Stimulated activated naive CD8-positive, alpha-beta T cell treated with anti-CD3 and anti-CD28 coated beads, Interleukin-15, amount 100 ng/mL, for 72 hours (primary cell): ENCODE measurements around the gene RPS6KB1.
"Not testable (repeated sequence)": the region's sequence is repeated elsewhere in the genome, so short reads cannot be mapped to it uniquely, and the experiment has no call there.

Experiments
- ATAC-seq: fragments of 150-1000 bp; cut with Tn5 transposase; 2 replicates; pipeline ENCODE4 v1.10.0; 2021; ENCODE audit warnings: mild to moderate bottlenecking, moderate library complexity
- DNase-seq, 2 donors: peaks; one replicate each; pipeline ENCODE4 v3.0.0; 2021 to 2022
- H3K27ac Mint-ChIP-seq, 2 donors: one replicate each; pipeline ENCODE4 v1.8.0; 2022; ENCODE audit warnings: mild to moderate bottlenecking in 2 of 2, mixed read lengths in 2 of 2, moderate library complexity in 2 of 2
- H3K27me3 Mint-ChIP-seq: one replicate; pipeline ENCODE4 v1.8.0; 2022; ENCODE audit warnings: mixed read lengths
- H3K4me1 Mint-ChIP-seq: one replicate; pipeline ENCODE4 v1.8.0; 2022; ENCODE audit warnings: mild to moderate bottlenecking, mixed read lengths
- H3K4me3 Mint-ChIP-seq, 2 donors: one replicate each; pipeline ENCODE4 v1.8.0; 2022; ENCODE audit warnings: mild to moderate bottlenecking in 2 of 2, mixed read lengths in 2 of 2, moderate library complexity in 1 of 2
- H3K9me3 Mint-ChIP-seq, 2 donors: one replicate each; pipeline ENCODE4 v1.8.0; 2022; ENCODE audit warnings: mixed read lengths in 2 of 2

Gene RPS6KB1

DNA sequence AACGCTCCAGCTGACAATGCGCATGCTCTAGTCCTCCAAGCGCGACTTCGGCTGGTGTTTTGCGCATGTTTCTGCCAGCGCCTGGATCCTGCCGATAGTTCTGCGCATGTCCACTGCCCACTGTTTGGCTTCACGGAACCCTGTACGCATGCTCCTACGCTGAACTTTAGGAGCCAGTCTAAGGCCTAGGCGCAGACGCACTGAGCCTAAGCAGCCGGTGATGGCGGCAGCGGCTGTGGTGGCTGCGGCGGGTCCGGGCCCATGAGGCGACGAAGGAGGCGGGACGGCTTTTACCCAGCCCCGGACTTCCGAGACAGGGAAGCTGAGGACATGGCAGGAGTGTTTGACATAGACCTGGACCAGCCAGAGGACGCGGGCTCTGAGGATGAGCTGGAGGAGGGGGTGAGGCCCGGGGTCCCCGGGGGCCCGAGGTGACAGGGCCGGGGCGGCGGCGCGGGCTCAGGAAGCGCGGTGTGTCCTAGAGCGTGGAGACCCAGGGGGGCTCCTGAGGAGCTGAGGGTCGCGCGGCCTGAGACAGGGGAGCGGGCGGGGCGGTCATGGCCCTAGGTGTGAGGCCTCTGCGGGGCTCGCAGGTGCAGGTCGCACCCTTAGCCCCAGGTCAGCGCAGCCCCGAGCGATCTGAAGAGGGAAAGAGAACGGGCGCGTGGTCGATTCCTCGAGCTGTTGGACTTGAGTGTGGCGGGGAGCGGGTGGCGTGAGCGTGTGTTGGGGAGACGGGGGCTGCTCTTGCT is at the start of gene RPS6KB1, which contains the start of gene TUBD1:
Gene RPS6KB1, plus strand, starts transcription at position 198 of the 752 bp plus-strand sequence. Its CDS starts 64 bp downstream, at position 262.
Gene TUBD1, minus strand, starts transcription at position 20 of the 752 bp plus-strand sequence. CDS start 1,941 bp downstream, outside the sequence.
- peak; percentile 97 to 99 for DNase-seq
- peak; percentile 98 for ATAC-seq
- peaks cover 53% of the 10 kb centered on the region for H3K4me1 Mint-ChIP-seq

DNA sequence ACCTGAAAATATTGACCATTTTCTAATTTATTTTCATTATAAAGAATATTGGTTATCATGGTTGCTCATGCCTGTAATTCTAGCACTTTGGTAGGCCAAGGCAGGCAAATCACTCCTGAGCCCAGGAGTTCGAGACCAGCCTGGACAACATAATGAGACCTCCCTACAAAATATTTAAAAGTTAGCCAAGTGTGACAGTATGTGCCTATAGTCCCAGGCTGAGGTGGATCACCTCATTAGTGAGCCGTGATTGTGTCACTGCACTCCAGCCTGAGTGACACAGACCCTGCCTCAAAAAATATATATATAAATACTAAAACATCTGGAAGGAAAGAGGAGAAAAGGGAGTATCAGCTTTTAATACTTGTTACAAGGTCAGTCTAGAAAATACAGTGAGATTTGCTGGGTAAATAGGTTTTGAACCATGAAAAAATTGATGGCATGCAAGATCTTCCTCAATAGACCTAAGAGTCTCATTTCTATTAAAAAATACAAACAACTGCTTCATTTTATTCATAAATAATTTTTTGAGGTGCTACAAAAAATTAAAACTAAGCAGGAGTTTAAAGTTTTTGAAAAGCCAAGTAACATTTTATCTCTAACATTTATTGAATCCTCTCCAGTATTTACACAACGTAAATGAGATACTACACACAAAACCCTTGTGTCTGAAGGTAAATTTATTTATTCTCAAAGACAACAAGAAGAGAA is 47.9 kb upstream of the RPS6KB1 start:
- no peaks in the 10 kb centered on the region for H3K27me3 Mint-ChIP-seq
- H3K9me3 Mint-ChIP-seq, result no peaks in the 10 kb centered on the region
- H3K4me3 Mint-ChIP-seq, result peak overlapping the region; percentile 52 to 71
- DNase-seq, result no peak
- ATAC-seq, result no peak
- peaks cover 86% of the 10 kb centered on the region for H3K4me1 Mint-ChIP-seq
- peak overlapping the region; percentile 81 to 88 for H3K27ac Mint-ChIP-seq

More for the DNA sequence above, at the start of gene RPS6KB1, which contains the start of gene TUBD1:
- H3K27ac Mint-ChIP-seq, result peak within 1 kb of the TSS; percentile 100
- H3K27me3 Mint-ChIP-seq, result no peaks in the 10 kb centered on the region
- H3K9me3 Mint-ChIP-seq, result no peaks in the 10 kb centered on the region
- peak within 1 kb of the TSS; percentile 99 to 100 for H3K4me3 Mint-ChIP-seq

DNA sequence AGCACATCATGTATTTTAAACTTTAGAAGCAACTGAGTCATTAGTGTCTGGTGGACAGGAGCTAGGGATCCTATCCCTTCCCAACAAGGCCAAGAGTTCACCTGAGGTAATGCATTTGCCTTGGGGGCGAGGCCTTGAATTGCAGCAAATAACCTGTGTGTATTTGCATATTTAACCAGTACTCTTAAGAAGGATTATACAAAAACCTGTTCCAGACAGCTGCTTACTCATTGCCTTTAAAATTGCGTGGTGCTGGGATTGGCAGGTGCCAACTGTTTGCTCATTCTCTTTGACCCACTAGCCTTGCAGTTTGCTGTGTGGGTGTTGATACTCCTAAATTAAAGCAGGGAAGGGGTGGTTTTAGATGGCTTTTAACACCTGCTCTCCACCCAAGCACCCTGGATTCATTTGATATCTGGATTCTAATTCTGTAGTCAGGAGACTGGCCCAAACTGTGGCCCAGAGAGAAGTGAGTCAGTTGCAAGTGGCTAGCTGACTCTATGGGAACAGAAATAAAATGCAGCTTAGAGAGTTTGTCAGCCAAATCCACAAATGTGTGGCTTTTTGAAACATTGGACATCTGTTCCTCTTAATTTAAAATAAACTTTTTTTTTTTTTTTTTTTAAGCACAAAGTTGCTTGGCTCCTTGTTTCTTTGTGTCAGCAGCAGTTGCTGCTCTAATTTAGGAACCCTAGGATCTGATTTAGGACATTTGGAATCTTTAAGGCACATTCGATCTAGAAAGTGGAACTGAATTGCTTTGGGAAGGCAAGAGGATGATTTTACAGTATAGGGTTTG is 47.1 kb upstream of the RPS6KB1 start:
- Mint-ChIP-seq H3K4me1 (peaks cover 83% of the 10 kb centered on the region), H3K9me3 (no peaks in the 10 kb centered on the region), H3K27ac (peak overlapping the region; percentile 81 to 88), H3K4me3 (peak overlapping the region; percentile 71), H3K27me3 (no peaks in the 10 kb centered on the region)
- DNase-seq (peak in 1 of 2 donors; percentile 57), ATAC-seq (peak; percentile 29)

DNA sequence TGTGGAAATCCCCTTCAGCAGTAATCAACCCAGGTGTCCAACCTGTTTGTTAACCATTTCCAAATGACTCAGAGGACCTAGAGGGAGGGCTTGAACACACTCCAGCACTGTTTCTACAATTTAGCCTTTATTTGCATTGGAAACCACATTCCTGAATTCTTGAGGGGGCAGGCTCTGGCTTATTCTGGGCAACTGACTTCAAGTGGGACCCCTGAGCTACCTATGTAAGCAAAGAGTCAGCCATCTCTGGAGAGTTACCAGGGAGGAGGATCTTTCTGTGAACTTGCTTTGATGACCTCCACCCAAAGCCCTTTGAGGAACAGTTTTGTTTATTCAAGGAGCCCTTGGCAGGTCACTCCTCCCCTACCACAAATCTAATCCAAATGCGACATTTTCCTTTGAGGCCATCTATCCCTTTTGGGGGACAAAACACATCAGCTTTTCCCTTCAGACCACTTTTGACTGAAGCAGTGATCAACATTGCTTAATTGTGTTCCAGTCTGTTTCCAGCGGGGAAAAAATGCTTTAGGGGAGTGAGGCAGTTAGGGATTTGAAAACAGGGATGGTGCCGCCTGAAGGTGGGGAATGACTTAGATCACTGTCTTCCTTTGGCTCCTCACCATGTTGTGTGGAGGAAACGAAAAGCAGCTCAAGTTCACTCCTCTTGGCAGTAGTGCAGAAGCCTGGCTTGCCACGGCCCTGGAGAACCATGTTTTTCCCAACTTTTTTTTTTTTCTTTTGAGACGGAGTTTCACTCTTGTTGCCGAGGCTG is 46.3 kb upstream of the RPS6KB1 start:
- no peaks in the 10 kb centered on the region for H3K9me3 Mint-ChIP-seq
- peaks cover 80% of the 10 kb centered on the region for H3K4me1 Mint-ChIP-seq
- H3K4me3 Mint-ChIP-seq, result peak overlapping the region; percentile 71

DNA sequence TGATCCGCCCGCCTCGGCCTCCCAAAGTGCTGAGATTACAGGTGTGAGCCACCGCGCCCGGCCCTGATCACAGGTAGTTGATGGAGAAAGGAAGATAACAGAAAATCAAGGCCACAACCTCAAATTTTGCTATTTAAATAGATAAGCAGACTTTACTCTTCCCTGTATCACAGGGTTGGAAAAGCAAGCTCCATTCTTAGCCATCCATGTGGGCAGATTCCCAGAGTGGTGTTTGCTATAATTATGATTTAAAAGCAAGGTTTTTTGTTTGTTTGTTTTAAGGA is 44.6 kb upstream of the RPS6KB1 start:
- DNase-seq, result no peak
- Mint-ChIP-seq H3K4me1 (peaks cover 83% of the 10 kb centered on the region), H3K9me3 (no peaks in the 10 kb centered on the region), H3K27me3 (no peaks in the 10 kb centered on the region), H3K4me3 (peak overlapping the region in 1 of 2 donors; percentile 50), H3K27ac (peak overlapping the region; percentile 19 to 40)
- no peak for ATAC-seq

More for the DNA sequence above, 46.3 kb upstream of the RPS6KB1 start:
- peak; percentile 68 for ATAC-seq
- Mint-ChIP-seq H3K27ac (peak overlapping the region; percentile 81 to 88), H3K27me3 (no peaks in the 10 kb centered on the region)
- peak in 1 of 2 donors; percentile 41 for DNase-seq

DNA sequence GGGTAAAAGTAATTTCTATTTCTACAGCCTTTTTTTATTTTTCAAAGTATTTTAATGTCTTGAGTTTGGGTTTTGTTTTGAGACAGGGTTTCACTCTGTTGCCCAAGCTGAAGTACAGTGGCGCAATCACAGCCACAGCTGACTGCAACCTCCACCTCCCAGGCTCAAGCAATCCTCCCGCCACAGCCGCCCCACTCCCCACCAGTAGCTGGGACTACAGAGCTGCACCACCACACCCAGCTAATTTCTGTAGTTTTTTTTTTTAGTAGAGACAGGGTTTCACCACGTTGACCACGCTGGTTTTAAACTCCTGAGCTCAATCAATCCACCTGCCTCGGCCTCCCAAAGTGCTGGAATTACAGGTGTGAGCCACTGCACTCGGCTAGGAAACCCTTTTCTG is 44.1 kb upstream of the RPS6KB1 start:
- Mint-ChIP-seq H3K4me3 (peak overlapping the region; percentile 50), H3K9me3 (no peaks in the 10 kb centered on the region), H3K4me1 (peaks cover 83% of the 10 kb centered on the region), H3K27ac (peak overlapping the region; percentile 82 to 91), H3K27me3 (no peaks in the 10 kb centered on the region)
- ATAC-seq (peak; percentile 85), DNase-seq (peak in 1 of 2 donors; percentile 88)

DNA sequence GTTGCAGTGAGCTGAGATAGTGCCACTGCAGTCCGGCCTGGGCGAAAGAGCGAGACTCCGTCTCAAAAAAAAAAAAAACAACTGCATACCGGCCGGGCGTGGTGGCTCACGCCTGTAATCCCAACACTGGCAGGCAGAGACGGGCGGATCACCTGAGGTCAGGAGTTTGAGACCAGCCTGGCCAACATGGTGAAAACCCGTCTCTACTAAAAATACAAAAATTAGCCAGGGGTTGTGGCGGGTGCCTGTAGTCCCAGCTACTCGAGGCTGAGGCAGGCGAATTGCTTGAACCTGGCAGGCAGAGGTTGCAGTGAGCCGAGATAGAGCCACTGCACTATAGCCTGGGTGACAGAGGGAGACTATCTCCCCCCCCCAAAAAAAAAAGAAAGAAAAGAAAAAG is 42.6 kb upstream of the RPS6KB1 start:
- H3K27ac Mint-ChIP-seq, H3K4me3 Mint-ChIP-seq, H3K27me3 Mint-ChIP-seq, H3K9me3 Mint-ChIP-seq, DNase-seq, ATAC-seq: not testable (repeated sequence)
- H3K4me1 Mint-ChIP-seq, result peaks cover 77% of the 10 kb centered on the region

DNA sequence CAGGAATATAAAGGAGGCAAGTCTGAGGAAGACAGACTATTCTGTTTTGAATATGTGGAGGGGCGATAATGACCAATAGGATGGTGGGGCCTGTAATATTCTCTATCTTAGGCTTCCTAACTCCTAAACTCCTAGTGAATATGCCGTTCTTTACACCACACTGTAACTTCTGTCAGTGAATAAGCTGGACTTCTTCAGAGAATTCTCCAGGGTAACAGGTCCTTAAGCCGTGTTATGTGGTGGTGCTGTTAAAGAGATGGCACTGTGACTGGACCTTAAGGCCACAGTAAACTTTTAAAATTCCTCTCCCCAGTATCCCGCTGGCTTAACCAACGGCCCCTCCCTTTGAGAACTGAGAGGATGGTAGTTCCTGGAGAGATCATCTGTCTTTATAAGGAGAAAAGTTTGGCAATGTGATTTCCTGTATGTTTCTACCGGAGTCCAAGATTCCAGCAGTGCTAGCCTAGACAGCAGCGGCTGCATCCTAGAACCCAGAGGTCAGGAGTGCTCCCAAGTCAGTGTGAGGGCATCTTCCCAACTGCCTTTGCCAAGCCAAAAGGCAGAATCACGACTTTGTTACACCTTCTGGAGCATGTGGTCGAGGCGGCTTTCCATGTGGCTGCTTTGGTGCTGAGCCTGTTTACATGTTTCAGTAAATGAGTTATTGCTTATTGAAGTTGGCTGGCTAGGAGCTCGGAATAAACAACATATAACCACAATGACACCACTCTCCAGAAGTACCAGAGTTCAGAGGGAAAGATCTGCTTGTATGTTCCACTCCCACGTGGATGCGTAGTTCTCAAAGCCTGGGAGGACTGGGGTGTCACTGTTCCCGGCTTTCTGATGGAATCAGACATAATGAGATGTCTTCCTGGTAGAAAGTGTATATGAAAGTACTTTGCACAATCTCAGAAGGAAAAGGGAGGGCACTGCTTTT is 41.2 kb upstream of the RPS6KB1 start:
- Mint-ChIP-seq H3K27me3 (no peaks in the 10 kb centered on the region), H3K9me3 (no peaks in the 10 kb centered on the region), H3K4me1 (peaks cover 77% of the 10 kb centered on the region), H3K4me3 (no peak overlapping the region), H3K27ac (no peak overlapping the region)
- DNase-seq, result no peak
- no peak for ATAC-seq

DNA sequence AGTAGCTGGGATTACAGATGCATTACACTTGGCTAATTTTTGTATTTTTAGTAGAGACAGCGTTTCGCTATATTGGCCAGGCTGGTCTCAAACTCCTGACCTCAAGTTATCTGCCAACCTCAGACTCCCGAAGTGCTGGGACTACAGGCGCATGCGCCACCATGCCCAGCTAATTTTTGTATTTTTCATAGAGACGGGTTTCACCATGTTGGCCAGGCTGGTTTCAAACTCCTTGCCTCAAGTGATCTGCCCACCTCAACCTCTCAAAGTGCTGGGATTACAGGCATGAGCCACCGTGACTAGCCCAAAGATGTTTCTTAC is 40.1 kb upstream of the RPS6KB1 start:
- peaks cover 74% of the 10 kb centered on the region for H3K4me1 Mint-ChIP-seq
- peak overlapping the region in 1 of 2 donors; percentile 68 for H3K27ac Mint-ChIP-seq
- H3K4me3 Mint-ChIP-seq, DNase-seq, H3K9me3 Mint-ChIP-seq, ATAC-seq, H3K27me3 Mint-ChIP-seq: not testable (repeated sequence)

DNA sequence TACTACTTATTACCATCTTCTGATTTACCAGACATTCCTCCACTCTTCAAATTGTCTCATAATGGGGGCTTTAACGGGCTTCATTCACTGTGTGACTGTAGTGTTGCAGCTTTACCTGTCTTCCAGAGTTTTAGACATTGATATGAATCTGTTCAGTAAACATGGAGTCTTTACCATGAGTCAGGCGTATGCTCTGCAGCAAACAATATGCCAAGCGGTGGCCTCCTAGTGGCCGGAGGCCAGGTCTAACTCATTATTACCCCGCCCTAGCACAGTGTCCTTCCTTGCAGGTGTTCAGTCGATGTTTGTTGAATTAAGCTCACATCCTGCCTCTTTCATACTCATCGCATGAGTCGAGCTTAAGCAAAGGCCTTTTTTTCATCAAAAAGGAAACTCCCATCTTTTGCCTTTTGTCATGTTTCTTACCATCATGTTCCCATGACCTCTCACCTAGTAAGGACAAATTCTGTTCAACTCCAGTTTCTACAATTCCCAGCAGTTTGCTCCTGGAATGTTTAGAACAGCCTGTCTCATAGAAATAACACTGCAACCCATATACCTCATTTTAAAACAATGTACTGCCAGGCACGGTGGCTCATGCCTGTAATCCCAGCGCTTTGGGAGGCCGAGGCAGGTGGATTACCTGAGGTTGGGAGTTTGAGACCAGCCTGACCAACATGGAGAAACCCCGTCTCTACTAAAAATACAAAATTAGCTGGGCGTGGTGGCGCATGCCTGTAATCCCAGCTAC is 39.6 kb upstream of the RPS6KB1 start:
- no peaks in the 10 kb centered on the region for H3K27me3 Mint-ChIP-seq
- no peaks in the 10 kb centered on the region for H3K9me3 Mint-ChIP-seq
- DNase-seq, result peak in 1 of 2 donors; percentile 67
- peaks cover 71% of the 10 kb centered on the region for H3K4me1 Mint-ChIP-seq
- H3K4me3 Mint-ChIP-seq, result no peak overlapping the region
- peak overlapping the region; percentile 8 to 68 for H3K27ac Mint-ChIP-seq
- ATAC-seq, result peak; percentile 77

DNA sequence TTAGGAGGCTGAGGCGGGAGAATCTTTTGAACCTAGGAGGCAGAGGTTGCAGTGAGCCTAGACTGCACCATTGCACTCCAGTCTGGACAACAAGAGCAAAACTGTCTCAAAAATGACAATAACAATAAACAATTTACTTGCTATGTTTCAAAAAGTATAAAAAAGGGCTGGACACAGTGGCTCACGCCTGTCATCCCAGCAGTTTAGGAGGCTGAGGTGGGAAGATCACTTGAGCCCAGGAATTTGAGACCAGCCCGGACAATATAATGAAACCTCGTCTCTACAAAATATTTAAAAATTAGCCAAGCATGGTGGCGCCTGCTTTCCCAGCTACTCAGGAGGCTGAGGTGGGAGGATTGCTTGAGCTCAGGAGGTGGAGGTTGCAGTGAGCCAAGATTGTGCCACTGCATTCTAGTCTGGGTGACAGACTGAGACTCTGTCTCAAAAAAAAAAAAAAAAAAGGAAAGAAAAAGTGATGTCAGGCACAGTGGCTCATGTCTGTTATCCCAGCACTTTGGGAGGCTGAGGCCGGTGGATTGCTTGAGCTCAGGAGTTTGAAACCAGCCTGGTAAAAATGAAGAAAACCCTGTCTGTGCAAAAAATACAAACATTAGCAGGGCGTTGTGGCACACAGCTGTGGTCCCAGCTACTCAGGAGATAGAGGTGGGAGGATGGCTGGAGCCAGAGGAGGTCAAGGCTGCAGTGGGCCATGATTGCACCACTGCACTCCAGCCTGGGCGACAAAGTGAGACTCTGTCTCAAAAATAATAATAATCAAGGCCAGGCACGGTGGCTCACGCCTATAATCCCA is 38.8 kb upstream of the RPS6KB1 start:
- not testable (repeated sequence) for H3K9me3 Mint-ChIP-seq, H3K4me3 Mint-ChIP-seq, DNase-seq, ATAC-seq, H3K27me3 Mint-ChIP-seq
- Mint-ChIP-seq H3K27ac (peak overlapping the region in 1 of 2 donors; percentile 44), H3K4me1 (peaks cover 65% of the 10 kb centered on the region)

DNA sequence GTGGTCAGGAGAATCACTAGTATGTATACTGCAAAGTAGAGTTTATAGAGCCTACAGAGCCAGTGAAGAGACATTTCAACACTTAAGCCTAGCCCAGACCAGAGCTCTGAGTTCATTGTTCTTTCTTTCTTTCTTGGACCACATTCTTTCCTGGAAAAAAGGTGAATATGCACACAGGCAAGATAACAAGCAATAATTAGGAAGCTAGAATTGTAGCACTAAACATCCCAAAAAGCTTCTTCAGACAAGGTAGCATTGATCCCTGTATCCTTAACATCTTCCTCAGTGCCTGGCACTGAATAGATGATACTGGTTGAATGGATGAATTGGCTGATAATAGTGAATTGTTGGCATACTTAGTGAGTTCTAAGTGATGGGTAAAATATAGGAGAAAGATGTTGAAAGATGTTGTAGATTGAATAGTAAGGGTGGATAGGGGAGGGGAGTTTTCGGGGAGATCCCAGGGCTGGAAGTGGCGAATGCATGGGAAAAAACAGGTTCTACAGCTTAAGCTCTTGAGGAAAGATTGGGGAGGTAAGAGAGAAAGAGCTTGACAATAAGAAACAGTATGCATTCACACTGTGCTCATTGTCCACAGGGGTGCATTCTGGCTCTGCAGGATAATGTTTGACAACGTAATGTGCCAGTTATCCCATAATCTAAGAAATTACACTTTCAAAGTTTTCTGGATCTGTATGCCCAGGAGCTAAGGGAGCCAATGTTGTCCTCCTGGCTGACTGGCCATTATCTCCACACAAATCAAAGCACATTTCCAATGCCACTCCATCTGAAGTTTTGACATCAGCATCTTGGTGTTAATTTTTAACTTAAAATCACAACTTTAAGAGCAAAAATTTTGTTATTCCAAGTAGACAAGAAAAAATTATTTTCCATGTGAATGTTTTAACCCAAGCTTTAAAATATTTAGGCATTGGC is 35.8 kb upstream of the RPS6KB1 start:
- no peak overlapping the region for H3K27ac Mint-ChIP-seq

More for the DNA sequence above, 35.8 kb upstream of the RPS6KB1 start:
- H3K9me3 Mint-ChIP-seq, result no peaks in the 10 kb centered on the region
- DNase-seq, result no peak
- H3K27me3 Mint-ChIP-seq, result no peaks in the 10 kb centered on the region
- H3K4me1 Mint-ChIP-seq, result peaks cover 49% of the 10 kb centered on the region
- ATAC-seq, result no peak
- H3K4me3 Mint-ChIP-seq, result no peak overlapping the region
